Measurements from ENCODE around the gene AGAP1. TPM values are rescaled to one million over a fixed set of nuclear protein-coding genes. Genes with fewer than 3 reads are reported as not detected.

AGAP1 gene
- polyA plus RNA-seq, 2 of the 4 experiments (the other 2 are of a cell fraction): 20.2 to 21.9 TPM

DNA sequence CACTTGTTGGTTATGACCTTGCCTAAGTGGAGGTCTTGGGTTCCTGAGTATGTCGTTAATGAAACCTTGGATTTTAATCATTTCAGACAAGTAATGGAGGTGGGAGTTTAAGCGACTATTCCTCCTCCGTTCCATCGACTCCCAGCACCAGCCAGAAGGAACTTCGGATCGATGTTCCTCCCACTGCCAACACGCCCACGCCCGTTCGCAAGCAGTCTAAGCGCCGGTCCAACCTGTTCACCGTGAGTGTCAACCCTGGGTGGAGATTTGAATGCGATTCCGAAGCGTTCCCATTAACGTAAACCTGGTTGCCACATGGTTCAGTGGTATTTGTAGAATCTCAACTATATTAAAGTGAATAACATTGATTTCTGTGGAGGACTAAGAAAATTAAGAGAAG, 305.4 kb downstream of the AGAP1 start:
- Histone ChIP-seq H3K27ac (no peak overlapping the region), H3K4me2 (no peak overlapping the region), H3K4me3 (no peak overlapping the region), H3K9me3 (no peaks in the 10 kb centered on the region), H3K4me1 (no peaks in the 10 kb centered on the region)
- no peak for TF ChIP-seq NPAS2 (CRISPR knock-in tag; IDR thresholded peaks at IDR 0.05; ENCODE audit: borderline replicate concordance)
- no peak for TF ChIP-seq KDM1A (IDR thresholded peaks at IDR 0.05; ENCODE audit: low read depth)
- TF ChIP-seq CBX2 (IDR thresholded peaks at IDR 0.05; ENCODE audit: borderline replicate concordance, low read depth): no peak
- TF ChIP-seq, protein P1, sequence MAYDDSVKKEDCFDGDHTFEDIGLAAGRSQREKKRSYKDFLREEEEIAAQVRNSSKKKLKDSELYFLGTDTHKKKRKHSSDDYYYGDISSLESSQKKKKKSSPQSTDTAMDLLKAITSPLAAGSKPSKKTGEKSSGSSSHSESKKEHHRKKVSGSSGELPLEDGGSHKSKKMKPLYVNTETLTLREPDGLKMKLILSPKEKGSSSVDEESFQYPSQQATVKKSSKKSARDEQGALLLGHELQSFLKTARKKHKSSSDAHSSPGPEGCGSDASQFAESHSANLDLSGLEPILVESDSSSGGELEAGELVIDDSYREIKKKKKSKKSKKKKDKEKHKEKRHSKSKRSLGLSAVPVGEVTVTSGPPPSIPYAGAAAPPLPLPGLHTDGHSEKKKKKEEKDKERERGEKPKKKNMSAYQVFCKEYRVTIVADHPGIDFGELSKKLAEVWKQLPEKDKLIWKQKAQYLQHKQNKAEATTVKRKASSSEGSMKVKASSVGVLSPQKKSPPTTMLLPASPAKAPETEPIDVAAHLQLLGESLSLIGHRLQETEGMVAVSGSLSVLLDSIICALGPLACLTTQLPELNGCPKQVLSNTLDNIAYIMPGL (CRISPR knock-in tag; IDR thresholded peaks at IDR 0.05; ENCODE audit: borderline replicate concordance): no peak
- TF ChIP-seq SMC3 (IDR thresholded peaks at IDR 0.05): no peak
- TF ChIP-seq HEYL (CRISPR knock-in tag; IDR thresholded peaks at IDR 0.05): no peak
- no peak for TF ChIP-seq JUNB (IDR thresholded peaks at IDR 0.05)
- TF ChIP-seq FOSL2 (IDR thresholded peaks at IDR 0.05): no peak
- TF ChIP-seq FOSL2 (CRISPR knock-in tag; IDR thresholded peaks at IDR 0.05): no peak
- no peak for TF ChIP-seq POLR2A (IDR thresholded peaks at IDR 0.05; ENCODE audit: low read length)
- TF ChIP-seq REST (IDR thresholded peaks at IDR 0.05): no peak
- TF ChIP-seq NR3C1 (IDR thresholded peaks at IDR 0.05): no peak
- no peak for TF ChIP-seq HES2 (IDR thresholded peaks at IDR 0.05)
- TF ChIP-seq RCOR1 (IDR thresholded peaks at IDR 0.05; ENCODE audit: low read depth, low read length): no peak
- TF ChIP-seq CHD2 (IDR thresholded peaks at IDR 0.05; ENCODE audit: low read length, partially characterized antibody): no peak
- TF ChIP-seq JUN (IDR thresholded peaks at IDR 0.05): no peak
- no peak for ATAC-seq
- POLR2A ChIA-PET: no interaction called here
- CTCF ChIA-PET: interaction anchor here (1.0 to 3.6 kb wide), 3 partner anchors 10 to 20 kb away, joined by 3 to 18 read pairs (median 14); no protein-coding TSS in a partner anchor
- DNase-seq (ENCODE audit: low read depth in 1 of 2, low spot score in 1 of 2): no peak
- WGBS (ENCODE audit: missing lambda C conversion rate): 94% methylated on average over 17 of the region's 17 CpGs
- FAIRE-seq: no peak

GRCh38 chr2:235802542-235802941, 308.7 kb downstream of the AGAP1 start:
- Histone ChIP-seq H3K4me1 (no peaks in the 10 kb centered on the region), H3K4me2 (no peak overlapping the region), H3K9me3 (no peaks in the 10 kb centered on the region), H3K27ac (no peak overlapping the region), H3K4me3 (no peak overlapping the region)
- ATAC-seq (no peak), DNase-seq (ENCODE audit: low read depth in 1 of 2, low spot score in 1 of 2) (no peak), FAIRE-seq (no peak)
- ChIA-PET CTCF (interaction anchor here (0.6 to 1.3 kb wide), 3 partner anchors 14 to 378 kb away, joined by 3 to 4 read pairs (median 3); no protein-coding TSS in a partner anchor), POLR2A (no interaction called here)
- TF ChIP-seq SREBF2 (IDR thresholded peaks at IDR 0.05) (no peak), MYC (IDR thresholded peaks at IDR 0.05; ENCODE audit: borderline replicate concordance, low read length) (no peak), RNF2 (IDR thresholded peaks at IDR 0.05; ENCODE audit: borderline replicate concordance, low read depth) (no peak), REST (IDR thresholded peaks at IDR 0.05) (no peak), KDM5A (IDR thresholded peaks at IDR 0.05) (no peak), CTCF (IDR thresholded peaks at IDR 0.05) (no peak), EP300 (IDR thresholded peaks at IDR 0.05) (no peak), TFCP2L1 (CRISPR knock-in tag; IDR thresholded peaks at IDR 0.05) (no peak), MAFK (IDR thresholded peaks at IDR 0.05; ENCODE audit: partially characterized antibody) (no peak), JUN (IDR thresholded peaks at IDR 0.05) (no peak), PBX3 (IDR thresholded peaks at IDR 0.05) (no peak), NFE2L2 (conservative IDR thresholded peaks at IDR 0.05; ENCODE audit: low read length) (no peak), CBX8 (IDR thresholded peaks at IDR 0.05) (no peak), PHF8 (IDR thresholded peaks at IDR 0.05; ENCODE audit: borderline replicate concordance, low read depth) (no peak)

Data from A549 (cell line).